ENCODE data around the gene XPO4.

XPO4 gene

DNA sequence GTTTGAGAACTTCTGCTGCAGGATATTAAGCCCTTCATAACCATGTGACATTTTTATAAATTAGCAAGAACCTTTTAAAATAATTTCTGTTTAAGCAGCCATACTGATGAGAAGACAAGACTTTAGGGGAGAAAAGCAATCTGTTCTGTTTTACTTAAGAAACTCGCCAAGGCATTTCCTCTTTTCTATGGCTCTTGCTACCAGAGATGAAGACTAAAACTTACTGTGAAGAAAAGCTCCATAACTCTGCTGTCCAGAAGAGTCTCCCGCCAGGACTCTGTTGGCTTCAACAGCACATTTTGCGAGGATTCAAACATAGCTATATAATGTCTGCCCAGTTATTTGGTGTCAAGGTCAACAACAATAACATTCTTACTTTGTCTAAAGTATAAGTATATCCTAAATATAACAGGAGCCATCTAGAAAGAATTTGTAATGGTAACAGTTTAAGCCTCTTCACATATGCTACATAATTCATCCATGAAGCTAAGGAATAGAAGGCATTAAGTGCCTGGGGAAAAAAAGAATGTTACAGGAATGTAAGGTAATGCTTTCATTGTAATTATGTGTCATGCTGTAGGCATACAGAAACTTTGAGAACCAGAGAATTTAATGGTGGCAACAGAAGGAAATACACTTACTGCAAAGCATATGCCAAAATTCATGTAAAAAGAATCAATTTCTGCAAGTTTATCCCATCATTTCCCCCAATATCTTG lies 75.5 kb downstream of the XPO4 start:
- no peak for DNase-seq

- DNase-seq: no peak
Measured at GRCh38 chr13:20826301-20826700, 76.2 kb downstream of the XPO4 start.

DNA sequence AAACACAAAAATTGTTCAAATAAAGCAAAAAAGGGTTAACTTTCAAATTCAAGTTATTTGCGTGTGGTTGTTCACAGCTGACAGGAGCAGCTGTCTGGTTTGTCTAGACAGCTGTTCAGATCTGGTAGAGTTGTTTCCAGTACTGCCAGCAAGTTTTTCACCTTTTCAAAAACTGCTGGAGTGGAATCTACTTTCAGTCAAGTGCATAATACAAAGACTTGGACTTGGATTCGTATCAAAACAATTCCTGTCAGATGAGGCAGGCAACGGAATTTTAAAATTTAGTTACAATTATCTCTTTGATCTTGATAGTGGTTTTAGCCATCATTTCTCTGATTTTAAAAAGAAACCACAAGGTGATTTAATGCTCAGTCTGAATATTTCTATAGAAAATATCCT lies 77.1 kb downstream of the XPO4 start:
- DNase-seq: no peak

- DNase-seq: no peak
Measured at GRCh38 chr13:20824762-20825476, 77.6 kb downstream of the XPO4 start.

DNA sequence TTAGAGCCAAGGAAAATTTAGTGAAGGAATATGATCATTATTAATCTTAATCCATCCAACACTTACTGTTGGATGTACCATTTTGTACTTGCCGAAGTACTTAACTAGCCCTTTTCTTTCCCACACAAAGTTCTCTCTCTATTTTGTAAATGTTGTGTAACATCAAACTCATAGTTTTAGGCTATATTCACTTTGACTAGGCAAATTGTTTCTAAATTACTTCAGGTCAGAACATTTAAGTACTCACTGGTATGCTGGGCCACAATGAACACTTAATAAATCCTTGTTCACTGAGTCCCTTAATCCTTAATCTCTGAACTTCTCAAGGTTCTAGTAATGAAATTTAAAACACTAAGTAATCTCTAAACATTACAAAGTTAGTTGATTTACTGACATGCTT lies 79.5 kb downstream of the XPO4 start:
- no peak for DNase-seq

DNA sequence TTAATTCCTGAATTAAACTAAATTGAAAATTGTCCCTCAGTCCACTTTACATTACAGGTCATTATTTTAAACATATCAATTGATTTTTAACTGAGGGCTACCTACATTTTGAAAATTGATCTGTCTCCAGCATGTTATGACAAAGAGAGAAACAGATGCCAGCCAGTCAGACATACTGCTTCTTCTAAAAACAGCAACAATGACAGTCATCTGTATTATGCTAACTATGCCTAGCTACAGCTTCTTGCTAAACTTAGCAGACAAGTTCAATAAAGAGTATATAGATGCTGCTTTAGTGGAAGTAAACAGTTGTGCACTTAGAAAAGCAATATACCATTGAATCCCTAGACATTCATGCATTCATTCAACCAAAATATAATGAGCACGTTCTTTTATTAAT lies 80.1 kb downstream of the XPO4 start:
- DNase-seq: no peak

GRCh38 chr13:20819715-20820114 lies 82.8 kb downstream of the XPO4 start:
- DNase-seq: no peak

DNA sequence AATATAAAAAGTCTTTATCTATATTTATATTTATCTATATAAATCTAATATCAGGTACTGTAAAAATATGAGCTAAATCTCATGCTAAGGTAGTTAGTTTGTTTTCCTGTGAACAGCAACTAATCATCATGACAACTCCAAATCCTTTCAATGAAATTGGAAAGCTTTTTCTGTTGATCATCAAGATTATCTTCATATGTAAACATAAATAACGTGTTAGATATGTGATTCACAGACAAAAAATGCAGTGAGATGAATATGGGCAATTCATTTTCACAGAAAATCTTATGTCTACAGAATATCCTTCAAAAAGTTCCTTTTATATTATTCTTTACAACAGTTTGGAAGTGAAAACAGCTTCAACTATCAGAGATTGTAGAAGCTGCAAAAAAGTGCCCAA lies 87.1 kb downstream of the XPO4 start:
- DNase-seq: no peak

DNA sequence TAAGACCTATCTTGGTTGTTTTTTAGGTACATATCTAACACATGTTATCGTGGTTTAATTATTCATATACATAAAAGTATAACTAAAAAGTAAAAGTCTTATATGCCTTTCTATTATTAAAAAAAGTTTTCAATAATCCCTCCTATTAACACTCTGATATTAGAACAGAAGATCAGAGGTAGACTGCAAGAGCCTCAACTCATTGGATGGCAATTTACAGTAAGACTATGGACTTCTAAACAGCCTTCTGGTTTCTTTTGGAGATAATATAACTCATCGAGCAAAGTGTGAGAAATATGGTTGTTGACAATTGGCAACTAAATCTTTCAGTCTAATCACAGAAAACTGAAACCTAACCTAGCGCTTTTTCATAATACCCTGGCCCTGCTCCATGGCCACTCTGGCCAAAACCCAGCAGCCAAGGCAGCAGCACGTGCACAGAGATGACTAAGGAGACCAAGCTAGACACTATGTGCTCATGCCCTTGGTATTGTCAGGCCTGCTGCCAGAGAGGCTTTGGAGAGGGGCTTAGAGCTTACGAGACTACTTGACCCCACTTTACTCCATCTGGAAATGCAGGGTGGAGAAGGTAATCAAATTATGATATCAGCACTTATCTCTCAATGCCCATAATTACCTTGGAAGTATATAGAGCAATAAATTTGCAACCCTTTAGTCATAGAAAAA lies 88.2 kb downstream of the XPO4 start:
- no peak for DNase-seq

DNA sequence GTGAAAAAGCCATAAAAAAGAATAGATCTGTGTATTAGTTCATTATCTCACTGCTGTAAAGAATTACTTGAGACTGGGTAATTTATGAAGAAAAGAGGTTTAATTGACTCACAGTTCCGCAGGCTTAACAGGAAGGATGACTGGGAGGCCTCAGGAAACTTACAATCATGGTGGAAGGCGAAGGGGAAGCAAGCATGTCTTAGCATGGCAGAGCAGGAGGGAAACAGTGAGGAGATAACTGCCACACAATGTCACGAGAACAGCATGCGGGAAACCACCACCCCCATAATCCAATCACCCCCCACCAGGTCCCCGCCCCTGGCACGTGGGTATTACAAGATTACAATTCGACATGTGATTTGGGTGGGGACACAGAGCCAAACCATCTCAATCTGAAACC lies 89.7 kb downstream of the XPO4 start:
- no peak for DNase-seq

DNA sequence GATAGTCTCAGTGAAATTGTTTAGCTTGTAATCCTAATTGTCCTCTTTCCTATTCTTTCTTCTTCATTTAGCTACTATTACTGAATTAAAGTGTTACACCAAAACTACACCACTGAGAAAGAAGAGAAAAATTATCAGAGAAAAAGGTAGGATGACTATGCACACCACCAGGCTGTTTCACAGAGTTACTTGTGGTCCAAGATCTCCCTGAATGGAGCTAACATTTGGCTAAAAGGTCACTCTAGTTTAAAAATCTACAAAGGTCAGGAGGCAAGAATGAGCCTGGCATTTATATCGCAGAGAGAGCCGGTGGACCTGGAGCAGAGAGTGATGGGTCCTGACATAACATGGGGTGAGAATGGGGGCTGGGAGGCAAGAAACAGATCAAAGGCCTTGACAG lies 91.7 kb downstream of the XPO4 start:
- DNase-seq: no peak

DNA sequence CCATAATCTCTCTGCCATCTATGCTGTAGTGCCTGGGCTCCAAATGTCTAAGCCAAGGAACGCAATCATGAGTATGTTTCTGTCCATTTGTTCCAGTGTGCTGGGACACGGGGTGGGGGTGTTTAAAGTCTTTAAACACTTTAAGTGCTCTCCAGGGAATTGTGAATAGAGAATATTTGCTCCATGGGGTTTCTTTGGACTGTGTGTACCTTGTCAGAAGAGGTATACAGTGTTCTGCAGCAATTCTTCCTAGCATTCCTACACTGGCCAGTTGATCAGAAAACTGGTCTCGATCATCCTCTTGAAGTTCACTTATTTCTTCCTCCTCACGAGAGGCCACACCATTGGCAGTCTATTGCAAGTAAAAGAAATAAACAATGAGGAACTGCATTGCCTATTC lies 93.7 kb downstream of the XPO4 start:
- no peak for DNase-seq

- no peak for DNase-seq
Measured at GRCh38 chr13:20803180-20803965, 99.2 kb downstream of the XPO4 start.

GRCh38 chr13:20801707-20802106 lies 100.8 kb downstream of the XPO4 start:
- peak in 1 of 2 donors; percentile 74 for DNase-seq

- DNase-seq: no peak
Measured at GRCh38 chr13:20799726-20800416, 102.7 kb downstream of the XPO4 start.

DNA sequence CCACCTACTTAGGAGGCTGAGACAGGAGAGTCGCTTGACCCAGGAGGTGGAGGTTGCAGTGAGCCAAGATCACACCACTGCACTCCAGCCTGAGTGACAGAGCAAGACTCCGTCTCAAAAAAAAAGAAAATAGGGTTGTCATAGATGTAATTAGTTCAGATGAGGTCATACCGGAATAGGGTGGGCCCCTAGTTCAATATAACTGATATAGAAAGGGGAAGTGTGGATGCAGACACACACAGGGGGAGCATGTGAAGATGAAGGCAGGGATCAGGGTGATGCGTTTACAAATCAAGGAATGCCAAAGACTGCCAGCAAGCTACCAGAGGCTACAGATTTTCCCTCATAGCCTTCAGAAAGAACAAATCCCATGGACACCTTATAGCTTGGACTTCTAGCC lies 104.5 kb downstream of the XPO4 start:
- DNase-seq: no peak

- peak in 1 of 2 donors; percentile 5 for DNase-seq
Measured at GRCh38 chr13:20796791-20797508, 105.6 kb downstream of the XPO4 start.

GRCh38 chr13:20789665-20790064 lies 112.9 kb downstream of the XPO4 start:
- no peak for DNase-seq

DNA sequence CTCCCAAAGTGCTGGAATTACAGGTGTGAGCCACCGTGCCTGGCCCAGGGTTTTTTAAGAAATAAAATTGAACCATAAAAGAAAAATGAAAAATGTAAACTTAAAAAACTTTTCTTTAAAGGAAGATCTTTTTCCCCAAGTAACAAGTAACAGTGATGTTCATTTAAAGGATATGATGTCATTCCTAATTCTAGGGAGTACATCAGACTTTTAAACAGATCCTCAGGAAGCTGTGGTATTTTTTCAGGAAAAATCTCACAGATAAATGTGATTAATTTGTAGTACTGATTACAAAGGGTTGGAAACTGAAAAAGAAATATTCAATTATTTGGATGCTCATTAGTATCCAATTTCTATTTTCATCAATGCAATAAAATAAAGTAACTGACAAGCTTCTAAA lies 114.2 kb downstream of the XPO4 start:
- DNase-seq: no peak

DNA sequence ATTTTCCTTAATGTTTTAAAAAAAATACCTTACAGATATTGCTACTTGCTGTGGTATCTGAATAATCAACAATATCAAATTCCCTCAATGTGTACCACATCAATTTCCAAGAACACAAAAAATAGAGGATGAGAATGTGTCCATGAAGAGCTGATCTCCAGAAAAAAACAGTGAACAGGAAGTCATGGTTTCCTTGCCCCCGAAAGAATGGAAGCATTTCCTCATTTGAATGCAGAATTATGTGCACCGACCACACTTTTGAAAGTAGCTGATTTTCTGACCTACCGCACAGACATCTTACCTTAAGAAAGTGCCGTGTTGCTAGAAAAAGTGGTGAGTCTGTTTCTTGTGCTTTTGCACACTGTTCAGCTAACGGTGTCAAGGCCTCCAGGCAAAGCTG lies 115.4 kb downstream of the XPO4 start:
- DNase-seq: no peak

DNA sequence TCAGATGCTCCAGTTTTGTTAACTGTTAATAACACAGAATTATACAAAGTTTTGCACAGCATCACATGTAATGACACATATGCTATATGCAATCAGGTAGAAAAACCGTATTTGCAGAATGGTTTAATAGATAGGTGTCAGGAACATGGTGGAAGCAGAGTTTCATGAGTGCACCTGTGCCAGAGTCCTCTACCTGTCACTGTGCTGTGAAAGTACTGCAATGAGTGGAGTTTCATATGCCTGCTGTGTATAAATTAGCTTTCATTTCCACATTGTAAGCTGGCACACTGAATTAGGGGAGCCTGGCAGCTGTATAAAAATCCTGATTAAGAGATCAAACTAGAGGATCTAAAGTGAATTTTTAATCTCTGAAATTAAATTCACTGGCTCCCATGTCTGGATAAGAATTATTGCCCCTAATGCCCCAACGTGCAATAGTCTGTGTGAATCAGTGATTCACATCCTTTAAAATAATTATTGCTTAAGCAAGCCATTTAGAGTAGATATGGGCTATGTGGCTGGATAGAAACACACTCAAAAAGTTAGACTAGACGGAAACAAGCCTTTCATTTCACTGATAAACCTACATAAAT lies 120.3 kb downstream of the XPO4 start:
- no peak for DNase-seq

DNA sequence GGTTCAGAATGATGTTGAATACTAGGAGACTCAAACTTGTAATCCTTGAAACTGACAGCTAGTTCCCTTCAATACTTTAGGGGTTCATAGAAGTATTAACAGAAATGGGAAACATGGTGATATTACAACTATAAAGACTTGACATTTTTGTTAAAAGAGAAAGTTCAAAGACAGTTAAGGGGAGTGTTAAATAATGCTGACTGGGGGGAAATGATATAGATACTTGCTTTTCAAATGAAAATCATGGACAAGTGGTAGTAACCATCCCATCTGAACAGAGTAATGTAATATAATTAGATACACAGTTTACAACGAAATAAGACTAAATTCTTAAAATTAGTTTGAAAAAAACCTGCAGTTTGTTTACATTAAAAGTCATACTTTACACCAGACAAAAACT lies 122.2 kb downstream of the XPO4 start:
- no peak for DNase-seq

All from bone marrow (tissue), 2 donors.